ENCODE results near the gene ZFR. TPM values are rescaled to one million over a fixed set of nuclear protein-coding genes. Genes with fewer than 3 reads are reported as not detected.

ZFR gene
- total RNA-seq, 2 experiments from 2014 or later = 58.8 to 61.0 TPM

- H3K4me3 ChIP-seq (ENCODE audit: low read length) = no peak overlapping the region
- ATAC-seq (ENCODE audit: poor library complexity) (no peak), DNase-seq (no peak)
- POLR2A ChIA-PET = no interaction called here
- intact Hi-C loops (cut with DNase I, micrococcal nuclease) = no loop called here
- peaks cover 23 to 27% of the 10 kb centered on the region in 2 experiments for H3K9me3 ChIP-seq (ENCODE audit: control insufficient read depth in 1 of 2, insufficient read depth in 1 of 2, low read length in 2 of 2)
- Mint-ChIP-seq H3K4me3 (no peak overlapping the region), H3K27ac (no peak overlapping the region), H3K27me3 (no peaks in the 10 kb centered on the region), H3K36me3 (ENCODE audit: low read depth) (peaks cover 8% of the 10 kb centered on the region), H3K9me3 (peaks cover 5% of the 10 kb centered on the region), H3K4me1 (ENCODE audit: low read depth) (no peaks in the 10 kb centered on the region)
- H3K36me3 ChIP-seq (ENCODE audit: insufficient read depth, low read length) = no peaks in the 10 kb centered on the region
- CTCF ChIA-PET = no interaction called here
- peaks cover 0 to 4% of the 10 kb centered on the region in 2 experiments for H3K27me3 ChIP-seq (ENCODE audit: control insufficient read depth in 1 of 2, insufficient read depth in 2 of 2, low read length in 2 of 2)
- no peaks in the 10 kb centered on the region for H3K4me1 ChIP-seq (ENCODE audit: insufficient read depth, low read length)
- TF ChIP-seq, protein P1, sequence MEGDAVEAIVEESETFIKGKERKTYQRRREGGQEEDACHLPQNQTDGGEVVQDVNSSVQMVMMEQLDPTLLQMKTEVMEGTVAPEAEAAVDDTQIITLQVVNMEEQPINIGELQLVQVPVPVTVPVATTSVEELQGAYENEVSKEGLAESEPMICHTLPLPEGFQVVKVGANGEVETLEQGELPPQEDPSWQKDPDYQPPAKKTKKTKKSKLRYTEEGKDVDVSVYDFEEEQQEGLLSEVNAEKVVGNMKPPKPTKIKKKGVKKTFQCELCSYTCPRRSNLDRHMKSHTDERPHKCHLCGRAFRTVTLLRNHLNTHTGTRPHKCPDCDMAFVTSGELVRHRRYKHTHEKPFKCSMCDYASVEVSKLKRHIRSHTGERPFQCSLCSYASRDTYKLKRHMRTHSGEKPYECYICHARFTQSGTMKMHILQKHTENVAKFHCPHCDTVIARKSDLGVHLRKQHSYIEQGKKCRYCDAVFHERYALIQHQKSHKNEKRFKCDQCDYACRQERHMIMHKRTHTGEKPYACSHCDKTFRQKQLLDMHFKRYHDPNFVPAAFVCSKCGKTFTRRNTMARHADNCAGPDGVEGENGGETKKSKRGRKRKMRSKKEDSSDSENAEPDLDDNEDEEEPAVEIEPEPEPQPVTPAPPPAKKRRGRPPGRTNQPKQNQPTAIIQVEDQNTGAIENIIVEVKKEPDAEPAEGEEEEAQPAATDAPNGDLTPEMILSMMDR (IDR thresholded peaks at IDR 0.05) = no peak
- H3K27ac ChIP-seq (ENCODE audit: low read depth in 1 of 2, low read length in 2 of 2) = no peak overlapping the region
Observed at GRCh38 chr5:32342656-32343055, 101.9 kb downstream of the ZFR start.

- Histone ChIP-seq H3K4me3 (ENCODE audit: low read length) (no peak overlapping the region), H3K4me1 (ENCODE audit: insufficient read depth, low read length) (no peaks in the 10 kb centered on the region), H3K36me3 (ENCODE audit: insufficient read depth, low read length) (no peaks in the 10 kb centered on the region), H3K9me3 (ENCODE audit: control insufficient read depth in 1 of 2, insufficient read depth in 1 of 2, low read length in 2 of 2) (peaks cover 23% of the 10 kb centered on the region in 2 experiments), H3K27ac (ENCODE audit: low read depth in 1 of 2, low read length in 2 of 2) (no peak overlapping the region), H3K27me3 (ENCODE audit: control insufficient read depth in 1 of 2, insufficient read depth in 2 of 2, low read length in 2 of 2) (peaks cover 0 to 4% of the 10 kb centered on the region in 2 experiments)
- Mint-ChIP-seq H3K9me3 (peaks cover 5% of the 10 kb centered on the region), H3K27ac (no peak overlapping the region), H3K27me3 (no peaks in the 10 kb centered on the region), H3K4me1 (ENCODE audit: low read depth) (no peaks in the 10 kb centered on the region), H3K4me3 (no peak overlapping the region), H3K36me3 (ENCODE audit: low read depth) (peaks cover 8% of the 10 kb centered on the region)
- ChIA-PET CTCF (no interaction called here), POLR2A (no interaction called here)
- intact Hi-C loops (cut with DNase I, micrococcal nuclease) = no loop called here
- DNase-seq (no peak), ATAC-seq (ENCODE audit: poor library complexity) (no peak)
- TF ChIP-seq, protein P1 (IDR thresholded peaks at IDR 0.05) = no peak
Observed at GRCh38 chr5:32339878-32340277, 104.7 kb downstream of the ZFR start.

DNA sequence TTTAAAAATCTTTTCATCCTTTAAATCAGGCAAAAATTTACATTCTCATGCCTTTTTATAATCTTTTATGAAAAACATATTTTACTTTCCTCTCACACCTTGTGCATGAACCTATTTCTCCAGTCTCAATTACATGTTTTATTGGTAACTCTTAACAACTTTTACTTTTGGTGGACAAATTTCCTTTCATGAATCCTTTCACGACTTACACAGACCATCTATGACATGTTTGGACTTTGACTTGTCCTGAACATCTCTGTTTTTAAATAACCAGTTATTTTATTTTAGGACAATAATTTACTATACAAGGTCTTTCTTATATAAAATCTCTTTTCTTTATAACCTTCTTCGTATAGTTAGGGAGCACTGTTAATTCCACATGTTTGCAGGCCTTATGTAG lies 105.3 kb downstream of the ZFR start:
- Histone ChIP-seq H3K27ac (ENCODE audit: low read depth in 1 of 2, low read length in 2 of 2) (no peak overlapping the region), H3K4me1 (ENCODE audit: insufficient read depth, low read length) (no peaks in the 10 kb centered on the region), H3K4me3 (ENCODE audit: low read length) (no peak overlapping the region), H3K27me3 (ENCODE audit: control insufficient read depth in 1 of 2, insufficient read depth in 2 of 2, low read length in 2 of 2) (peaks cover 0 to 4% of the 10 kb centered on the region in 2 experiments), H3K36me3 (ENCODE audit: insufficient read depth, low read length) (no peaks in the 10 kb centered on the region), H3K9me3 (ENCODE audit: control insufficient read depth in 1 of 2, insufficient read depth in 1 of 2, low read length in 2 of 2) (peaks cover 23% of the 10 kb centered on the region in 2 experiments)
- POLR2A ChIA-PET = no interaction called here
- peaks cover 5% of the 10 kb centered on the region for H3K9me3 Mint-ChIP-seq
- no peaks in the 10 kb centered on the region for H3K27me3 Mint-ChIP-seq
- H3K4me1 Mint-ChIP-seq (ENCODE audit: low read depth) = no peaks in the 10 kb centered on the region
- no peak for ATAC-seq (ENCODE audit: poor library complexity)
- peaks cover 8% of the 10 kb centered on the region for H3K36me3 Mint-ChIP-seq (ENCODE audit: low read depth)
- H3K4me3 Mint-ChIP-seq = no peak overlapping the region
- H3K27ac Mint-ChIP-seq = no peak overlapping the region
- TF ChIP-seq, protein P1 (IDR thresholded peaks at IDR 0.05) = no peak
- CTCF ChIA-PET = no interaction called here
- intact Hi-C loops (cut with DNase I, micrococcal nuclease) = no loop called here
- no peak for DNase-seq

Data from CD4-positive, alpha-beta T cell (primary cell).